GM18499 (cell line): ENCODE measurements around the gene ADIPOR2.
A peak's percentile ranks its signal among the peaks of the same experiment; 100 is the strongest.

Source experiments
- ATAC-seq: cut with Tn5 transposase; IDR thresholded peaks from one replicate; pipeline ENCODE4 v1.9.1; 2021; ENCODE audit warnings: moderate number of reproducible peaks; ENCODE audit not compliant: insufficient read depth, unreplicated experiment

Gene ADIPOR2

GRCh38 chr12:1767407-1768090, 76.7 kb downstream of the ADIPOR2 start:
- ATAC-seq: no peak

GRCh38 chr12:1768615-1769014, 77.7 kb downstream of the ADIPOR2 start:
- no peak for ATAC-seq

- ATAC-seq: no peak
Observed at GRCh38 chr12:1769809-1770494, 79.1 kb downstream of the ADIPOR2 start.

GRCh38 chr12:1773937-1774655, 83.2 kb downstream of the ADIPOR2 start:
- no peak for ATAC-seq

GRCh38 chr12:1776170-1776921, 85.5 kb downstream of the ADIPOR2 start:
- ATAC-seq: no peak

GRCh38 chr12:1777798-1778197, 86.9 kb downstream of the ADIPOR2 start:
- ATAC-seq: no peak

GRCh38 chr12:1778911-1779310, 88.0 kb downstream of the ADIPOR2 start:
- no peak for ATAC-seq

- no peak for ATAC-seq
Observed at GRCh38 chr12:1779783-1780182, 88.9 kb downstream of the ADIPOR2 start.

- ATAC-seq: no peak
Observed at GRCh38 chr12:1781772-1782171, 90.9 kb downstream of the ADIPOR2 start.

- no peak for ATAC-seq
Observed at GRCh38 chr12:1782215-1782614, 91.3 kb downstream of the ADIPOR2 start.

- ATAC-seq: no peak
Observed at GRCh38 chr12:1787714-1788113, 96.8 kb downstream of the ADIPOR2 start.

GRCh38 chr12:1790444-1790843, 99.6 kb downstream of the ADIPOR2 start:
- ATAC-seq: no peak

GRCh38 chr12:1791104-1791841, 100.4 kb downstream of the ADIPOR2 start:
- ATAC-seq: no peak

GRCh38 chr12:1792406-1792805, 101.5 kb downstream of the ADIPOR2 start:
- ATAC-seq: no peak

GRCh38 chr12:1793426-1794210, 102.7 kb downstream of the ADIPOR2 start:
- no peak for ATAC-seq

GRCh38 chr12:1794440-1795090, 103.7 kb downstream of the ADIPOR2 start:
- no peak for ATAC-seq

- ATAC-seq: no peak
Observed at GRCh38 chr12:1795221-1795784, 104.4 kb downstream of the ADIPOR2 start.

- peak; percentile 45 for ATAC-seq
Observed at GRCh38 chr12:1795785-1796514, 105.1 kb downstream of the ADIPOR2 start.
